VCaP (cell line): ENCODE measurements around the gene PCDHB14.
"Not testable (repeated sequence)": the region's sequence is repeated elsewhere in the genome, so short reads cannot be mapped to it uniquely, and the experiment has no call there.

Source experiments
- H3K27ac ChIP-seq: fragments of 450-650 bp; 2 replicates; pipeline ENCODE4 v1.5.1; 2017
- TF ChIP-seq, protein P1 (sequence below): fragments of 450-650 bp; conservative IDR thresholded peaks from 2 replicates; pipeline ENCODE4 v1.5.1; 2017; ENCODE audit warnings: mild to moderate bottlenecking, moderate library complexity

The PCDHB14 gene

DNA sequence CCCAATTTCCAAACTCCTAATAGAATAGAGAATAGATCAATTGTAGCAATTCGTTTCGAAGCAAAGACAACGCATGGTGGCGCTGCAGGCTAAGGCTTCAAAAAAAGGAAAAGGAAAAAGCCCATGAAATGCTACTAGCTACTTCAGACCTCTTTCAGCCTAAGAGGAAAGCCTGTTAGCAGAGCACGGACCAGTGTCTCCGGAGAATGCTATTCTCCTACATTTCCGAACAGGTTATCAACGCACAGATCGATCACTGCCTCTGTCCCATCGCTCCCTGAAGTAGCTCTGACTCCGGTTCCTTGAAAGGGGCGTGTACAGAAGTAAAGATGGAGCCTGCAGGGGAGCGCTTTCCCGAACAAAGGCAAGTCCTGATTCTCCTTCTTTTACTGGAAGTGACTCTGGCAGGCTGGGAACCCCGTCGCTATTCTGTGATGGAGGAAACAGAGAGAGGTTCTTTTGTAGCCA lies 22.1 kb downstream of the PCDHB14 start, which contains the start of gene PCDHB15:
TSS of gene PCDHB15 (plus strand) at position 146 of the 468 bp plus-strand sequence. CDS start at position 330, 184 bp downstream.
- H3K27ac ChIP-seq, result no peak within 1 kb of the TSS
- TF ChIP-seq, protein P1, sequence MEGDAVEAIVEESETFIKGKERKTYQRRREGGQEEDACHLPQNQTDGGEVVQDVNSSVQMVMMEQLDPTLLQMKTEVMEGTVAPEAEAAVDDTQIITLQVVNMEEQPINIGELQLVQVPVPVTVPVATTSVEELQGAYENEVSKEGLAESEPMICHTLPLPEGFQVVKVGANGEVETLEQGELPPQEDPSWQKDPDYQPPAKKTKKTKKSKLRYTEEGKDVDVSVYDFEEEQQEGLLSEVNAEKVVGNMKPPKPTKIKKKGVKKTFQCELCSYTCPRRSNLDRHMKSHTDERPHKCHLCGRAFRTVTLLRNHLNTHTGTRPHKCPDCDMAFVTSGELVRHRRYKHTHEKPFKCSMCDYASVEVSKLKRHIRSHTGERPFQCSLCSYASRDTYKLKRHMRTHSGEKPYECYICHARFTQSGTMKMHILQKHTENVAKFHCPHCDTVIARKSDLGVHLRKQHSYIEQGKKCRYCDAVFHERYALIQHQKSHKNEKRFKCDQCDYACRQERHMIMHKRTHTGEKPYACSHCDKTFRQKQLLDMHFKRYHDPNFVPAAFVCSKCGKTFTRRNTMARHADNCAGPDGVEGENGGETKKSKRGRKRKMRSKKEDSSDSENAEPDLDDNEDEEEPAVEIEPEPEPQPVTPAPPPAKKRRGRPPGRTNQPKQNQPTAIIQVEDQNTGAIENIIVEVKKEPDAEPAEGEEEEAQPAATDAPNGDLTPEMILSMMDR, result peak; percentile 46

DNA sequence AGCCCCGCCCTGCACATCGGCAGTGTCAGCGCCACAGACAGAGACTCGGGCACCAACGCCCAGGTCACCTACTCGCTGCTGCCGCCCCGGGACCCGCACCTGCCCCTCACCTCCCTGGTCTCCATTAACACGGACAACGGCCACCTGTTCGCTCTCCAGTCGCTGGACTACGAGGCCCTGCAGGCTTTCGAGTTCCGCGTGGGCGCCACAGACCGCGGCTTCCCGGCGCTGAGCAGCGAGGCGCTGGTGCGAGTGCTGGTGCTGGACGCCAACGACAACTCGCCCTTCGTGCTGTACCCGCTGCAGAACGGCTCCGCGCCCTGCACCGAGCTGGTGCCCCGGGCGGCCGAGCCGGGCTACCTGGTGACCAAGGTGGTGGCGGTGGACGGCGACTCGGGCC lies 23.8 kb downstream of the PCDHB14 start:
- not testable (repeated sequence) for H3K27ac ChIP-seq

DNA sequence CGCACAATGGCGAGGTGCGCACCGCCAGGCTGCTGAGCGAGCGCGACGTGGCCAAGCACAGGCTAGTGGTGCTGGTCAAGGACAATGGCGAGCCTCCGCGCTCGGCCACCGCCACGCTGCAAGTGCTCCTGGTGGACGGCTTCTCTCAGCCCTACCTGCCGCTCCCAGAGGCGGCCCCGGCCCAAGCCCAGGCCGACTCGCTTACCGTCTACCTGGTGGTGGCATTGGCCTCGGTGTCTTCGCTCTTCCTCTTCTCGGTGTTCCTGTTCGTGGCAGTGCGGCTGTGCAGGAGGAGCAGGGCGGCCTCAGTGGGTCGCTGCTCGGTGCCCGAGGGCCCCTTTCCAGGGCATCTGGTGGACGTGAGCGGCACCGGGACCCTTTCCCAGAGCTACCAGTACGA lies 24.3 kb downstream of the PCDHB14 start:
- H3K27ac ChIP-seq, result not testable (repeated sequence)

DNA sequence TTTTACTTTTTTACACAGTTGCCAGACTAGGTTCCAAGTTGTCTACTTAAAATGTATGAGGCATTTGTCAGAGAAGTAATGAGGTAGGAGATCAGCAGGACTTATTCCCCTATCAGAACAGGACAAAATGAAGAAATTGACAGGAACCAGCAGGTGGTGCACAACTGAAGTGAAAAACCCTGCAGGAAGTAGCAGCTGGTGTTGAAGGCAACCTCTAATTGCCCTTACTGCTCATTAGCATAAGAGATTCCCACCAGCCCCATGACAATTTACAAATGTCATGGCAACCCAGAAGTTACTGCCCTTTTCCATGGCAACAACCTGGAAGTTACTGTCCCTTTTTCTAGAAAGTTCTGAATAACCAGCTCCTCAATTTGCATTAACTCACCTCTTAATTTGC lies 27.4 kb downstream of the PCDHB14 start:
- TF ChIP-seq, protein P1, result peak; percentile 42
- H3K27ac ChIP-seq, result no peak overlapping the region

DNA sequence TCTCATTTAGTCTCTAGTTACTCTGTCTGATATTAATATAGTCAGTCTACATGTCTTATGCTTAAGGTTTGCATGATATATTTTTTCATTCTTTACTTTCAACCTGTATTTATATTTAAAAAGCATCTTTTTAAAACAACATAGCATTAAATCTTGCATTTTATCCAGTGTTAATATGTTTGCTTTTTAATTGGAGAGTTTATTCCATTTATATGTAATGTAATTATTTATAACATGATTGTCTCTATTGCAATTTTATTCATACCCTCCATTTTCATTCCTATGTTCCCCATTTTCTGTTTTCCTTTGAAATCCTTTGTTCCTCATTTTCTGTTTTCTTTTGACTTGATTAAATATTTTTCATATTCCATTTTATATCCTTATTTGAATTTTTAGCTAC lies 35.3 kb downstream of the PCDHB14 start:
- TF ChIP-seq, protein P1, result no peak
- H3K27ac ChIP-seq, result no peak overlapping the region

DNA sequence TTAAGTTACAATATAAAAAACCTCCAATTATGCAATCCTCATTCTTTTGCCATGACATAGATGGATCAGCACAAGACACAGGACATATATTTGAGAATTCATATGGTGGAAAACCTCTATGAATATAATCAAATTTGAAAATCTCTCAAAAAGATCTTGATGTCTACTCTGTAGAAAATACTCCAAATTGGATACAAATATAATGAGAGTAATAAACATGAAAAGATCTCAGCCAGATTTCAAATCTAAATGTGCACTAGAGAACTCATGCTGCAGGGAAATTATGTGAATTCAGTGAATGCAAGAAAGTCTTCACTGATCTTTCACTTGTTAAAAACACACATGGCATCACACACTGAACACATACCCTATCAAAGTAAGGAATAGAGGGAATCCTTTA lies 35.8 kb downstream of the PCDHB14 start:
- H3K27ac ChIP-seq, result no peak overlapping the region
- TF ChIP-seq, protein P1, result no peak

DNA sequence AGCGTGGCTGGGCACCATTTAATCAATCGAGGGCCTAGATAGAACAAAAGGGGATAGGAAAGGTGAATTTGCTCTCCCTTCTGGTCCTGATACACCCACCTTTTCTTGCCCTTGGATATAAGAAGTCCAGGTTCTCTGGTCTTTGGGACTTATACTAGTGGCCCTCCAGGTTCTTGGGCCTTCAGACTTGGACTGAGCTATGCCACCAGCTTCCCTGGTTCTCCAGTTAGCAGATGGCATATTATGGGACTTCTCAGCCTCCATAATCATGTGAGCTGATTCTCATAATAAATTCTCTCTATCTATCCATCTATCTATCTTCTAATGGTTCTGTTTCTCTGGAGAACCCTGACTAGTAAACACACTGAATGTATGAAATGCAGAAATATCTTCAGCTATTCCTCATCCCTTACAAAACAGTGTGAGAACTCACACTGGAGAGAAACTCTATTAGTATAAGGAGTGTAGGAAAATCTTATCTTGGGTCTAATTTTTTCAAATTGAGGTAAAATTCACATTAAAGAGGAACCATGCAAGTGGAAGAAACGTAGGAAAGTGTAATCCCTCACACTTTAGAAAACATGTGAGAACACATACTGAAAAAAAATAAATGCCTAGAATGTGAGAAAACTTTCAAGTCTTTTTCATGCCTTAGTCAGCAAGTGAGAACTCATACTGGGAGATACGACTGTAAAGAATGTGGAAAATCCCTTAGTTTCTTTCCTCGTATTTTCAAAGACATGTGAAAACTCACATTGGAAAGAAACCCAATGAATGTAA lies 37.5 kb downstream of the PCDHB14 start:
- TF ChIP-seq, protein P1, result no peak
- H3K27ac ChIP-seq, result no peak overlapping the region

DNA sequence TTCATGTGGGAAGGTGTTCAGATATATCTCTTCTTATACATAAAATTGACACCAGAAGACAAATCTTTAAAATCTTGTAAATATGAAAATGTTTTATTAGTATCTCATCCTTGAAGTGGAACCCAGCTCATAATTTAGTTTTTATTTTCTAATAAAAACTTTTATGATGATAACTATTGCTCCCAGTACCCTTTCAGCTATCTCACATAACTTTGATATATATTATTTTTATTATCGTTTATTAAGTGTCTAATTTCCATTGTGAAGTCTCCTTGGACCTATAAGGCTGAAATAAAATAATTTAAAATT lies 38.0 kb downstream of the PCDHB14 start:
- TF ChIP-seq, protein P1, result no peak
- no peak overlapping the region for H3K27ac ChIP-seq

DNA sequence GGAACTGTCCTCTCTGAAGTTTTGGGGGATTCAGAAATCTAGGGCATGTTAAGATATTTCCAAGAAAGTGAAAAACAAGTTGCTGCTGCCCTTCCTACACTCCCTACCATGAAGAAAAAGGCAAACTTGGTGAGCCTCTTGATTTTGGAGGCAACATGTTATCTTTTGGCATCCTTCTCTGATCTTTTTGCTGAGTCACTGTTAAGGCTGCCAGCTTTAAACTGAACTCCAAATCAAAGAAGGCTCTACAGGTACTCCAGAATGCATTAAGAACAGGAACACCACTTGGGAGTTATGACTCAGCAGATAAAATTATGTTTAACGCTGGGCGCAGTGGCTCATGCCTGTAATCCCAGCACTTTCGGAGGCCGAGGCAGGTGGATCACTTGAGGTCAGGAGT lies 46.1 kb downstream of the PCDHB14 start:
- H3K27ac ChIP-seq, result no peak overlapping the region
- TF ChIP-seq, protein P1, result no peak
